Measurements from ENCODE around the gene USP7.

DNA sequence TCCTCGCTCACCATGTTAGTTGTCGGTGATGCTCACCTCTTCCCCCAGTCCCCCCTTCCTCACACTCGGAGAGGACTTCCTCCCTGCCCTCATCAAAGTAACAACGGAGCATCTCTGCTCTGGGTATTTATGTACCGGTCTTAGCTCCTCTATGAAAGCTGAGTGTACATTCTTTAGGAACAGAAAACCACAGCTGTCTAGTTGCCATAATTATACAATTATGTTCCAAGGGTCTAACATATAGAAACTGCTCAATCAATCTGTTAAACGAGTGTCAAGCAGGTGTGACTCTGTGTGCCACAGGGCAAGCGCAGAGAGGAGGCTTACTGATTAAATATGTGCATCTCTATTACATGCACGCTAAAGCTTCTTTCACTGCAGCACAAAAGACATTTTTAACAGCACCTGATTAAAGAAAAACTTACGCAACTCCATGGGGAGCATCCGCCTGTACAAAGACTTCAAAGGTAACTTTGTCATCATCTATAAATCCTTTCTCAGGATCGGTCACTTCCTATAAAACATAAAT, 43.7 kb downstream of the USP7 start:
- TF ChIP-seq, protein P1, sequence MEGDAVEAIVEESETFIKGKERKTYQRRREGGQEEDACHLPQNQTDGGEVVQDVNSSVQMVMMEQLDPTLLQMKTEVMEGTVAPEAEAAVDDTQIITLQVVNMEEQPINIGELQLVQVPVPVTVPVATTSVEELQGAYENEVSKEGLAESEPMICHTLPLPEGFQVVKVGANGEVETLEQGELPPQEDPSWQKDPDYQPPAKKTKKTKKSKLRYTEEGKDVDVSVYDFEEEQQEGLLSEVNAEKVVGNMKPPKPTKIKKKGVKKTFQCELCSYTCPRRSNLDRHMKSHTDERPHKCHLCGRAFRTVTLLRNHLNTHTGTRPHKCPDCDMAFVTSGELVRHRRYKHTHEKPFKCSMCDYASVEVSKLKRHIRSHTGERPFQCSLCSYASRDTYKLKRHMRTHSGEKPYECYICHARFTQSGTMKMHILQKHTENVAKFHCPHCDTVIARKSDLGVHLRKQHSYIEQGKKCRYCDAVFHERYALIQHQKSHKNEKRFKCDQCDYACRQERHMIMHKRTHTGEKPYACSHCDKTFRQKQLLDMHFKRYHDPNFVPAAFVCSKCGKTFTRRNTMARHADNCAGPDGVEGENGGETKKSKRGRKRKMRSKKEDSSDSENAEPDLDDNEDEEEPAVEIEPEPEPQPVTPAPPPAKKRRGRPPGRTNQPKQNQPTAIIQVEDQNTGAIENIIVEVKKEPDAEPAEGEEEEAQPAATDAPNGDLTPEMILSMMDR (IDR thresholded peaks at IDR 0.05; ENCODE audit: low read depth, low read length, poor library complexity, severe bottlenecking): no peak
- TF ChIP-seq EZH2phosphoT487 (IDR thresholded peaks at IDR 0.05; ENCODE audit: borderline replicate concordance, low read length): no peak
